ENCODE measurements around the gene TMEM235. TPM values are rescaled to one million over a fixed set of nuclear protein-coding genes. Genes with fewer than 3 reads are reported as not detected.

The TMEM235 gene
- total RNA-seq, 3 donors from 2014 or later, result not detected

DNA sequence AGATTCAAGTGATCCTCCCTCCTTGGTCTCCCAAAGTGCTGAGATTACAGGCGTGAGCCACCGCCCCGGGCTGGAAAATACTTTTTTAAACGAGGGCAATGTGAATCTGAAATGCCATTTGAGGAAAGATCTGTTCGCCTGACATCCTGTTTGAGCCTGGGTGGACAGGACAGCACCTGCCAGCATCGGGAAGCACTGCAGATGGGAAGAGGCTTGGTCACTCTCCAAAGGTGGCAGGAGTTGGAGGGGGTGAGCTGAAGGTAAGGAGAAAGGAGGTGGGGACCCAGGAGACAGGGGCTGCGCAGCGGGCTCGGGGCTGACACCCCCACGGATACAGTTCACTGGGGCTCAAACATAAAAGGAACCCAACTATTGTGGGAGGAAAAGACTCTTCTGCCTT lies 21.3 kb upstream of the TMEM235 start:
- Histone ChIP-seq H3K4me1 (ENCODE audit: low read depth) (peaks cover 9% of the 10 kb centered on the region), H3K9me3 (no peaks in the 10 kb centered on the region), H3K4me3 (no peak overlapping the region), H3K36me3 (ENCODE audit: low read depth) (no peaks in the 10 kb centered on the region)
- DNase-seq (no peak), ATAC-seq (no peak)
- TF ChIP-seq, protein P1, sequence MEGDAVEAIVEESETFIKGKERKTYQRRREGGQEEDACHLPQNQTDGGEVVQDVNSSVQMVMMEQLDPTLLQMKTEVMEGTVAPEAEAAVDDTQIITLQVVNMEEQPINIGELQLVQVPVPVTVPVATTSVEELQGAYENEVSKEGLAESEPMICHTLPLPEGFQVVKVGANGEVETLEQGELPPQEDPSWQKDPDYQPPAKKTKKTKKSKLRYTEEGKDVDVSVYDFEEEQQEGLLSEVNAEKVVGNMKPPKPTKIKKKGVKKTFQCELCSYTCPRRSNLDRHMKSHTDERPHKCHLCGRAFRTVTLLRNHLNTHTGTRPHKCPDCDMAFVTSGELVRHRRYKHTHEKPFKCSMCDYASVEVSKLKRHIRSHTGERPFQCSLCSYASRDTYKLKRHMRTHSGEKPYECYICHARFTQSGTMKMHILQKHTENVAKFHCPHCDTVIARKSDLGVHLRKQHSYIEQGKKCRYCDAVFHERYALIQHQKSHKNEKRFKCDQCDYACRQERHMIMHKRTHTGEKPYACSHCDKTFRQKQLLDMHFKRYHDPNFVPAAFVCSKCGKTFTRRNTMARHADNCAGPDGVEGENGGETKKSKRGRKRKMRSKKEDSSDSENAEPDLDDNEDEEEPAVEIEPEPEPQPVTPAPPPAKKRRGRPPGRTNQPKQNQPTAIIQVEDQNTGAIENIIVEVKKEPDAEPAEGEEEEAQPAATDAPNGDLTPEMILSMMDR (IDR thresholded peaks at IDR 0.05), result no peak
- intact Hi-C loops (cut with DNase I, micrococcal nuclease), result no loop called here

DNA sequence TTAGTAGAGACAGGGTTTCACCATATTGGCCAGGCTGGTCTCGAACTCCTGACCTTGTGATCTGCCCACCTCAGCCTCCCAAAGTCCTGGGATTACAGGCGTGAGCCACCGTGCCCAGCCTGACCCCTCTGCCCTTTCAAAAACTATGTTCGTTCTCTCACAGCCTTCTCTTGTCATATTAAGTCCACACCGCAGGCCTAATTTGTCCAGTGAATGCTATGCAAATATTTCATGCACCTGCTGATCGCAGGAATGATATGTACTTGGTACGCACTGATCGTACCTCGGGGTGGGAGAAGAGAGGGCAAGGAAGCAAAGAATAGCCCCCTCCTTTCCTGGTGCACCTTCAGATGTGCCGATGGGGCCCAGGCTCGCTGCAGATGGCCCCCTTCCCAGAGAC lies 20.4 kb upstream of the TMEM235 start:
- Histone ChIP-seq H3K4me3 (no peak overlapping the region), H3K4me1 (ENCODE audit: low read depth) (peaks cover 9% of the 10 kb centered on the region), H3K9me3 (no peaks in the 10 kb centered on the region), H3K36me3 (ENCODE audit: low read depth) (no peaks in the 10 kb centered on the region)
- DNase-seq (no peak), ATAC-seq (no peak)
- intact Hi-C loops (cut with DNase I, micrococcal nuclease), result no loop called here
- TF ChIP-seq, protein P1 (IDR thresholded peaks at IDR 0.05), result no peak

DNA sequence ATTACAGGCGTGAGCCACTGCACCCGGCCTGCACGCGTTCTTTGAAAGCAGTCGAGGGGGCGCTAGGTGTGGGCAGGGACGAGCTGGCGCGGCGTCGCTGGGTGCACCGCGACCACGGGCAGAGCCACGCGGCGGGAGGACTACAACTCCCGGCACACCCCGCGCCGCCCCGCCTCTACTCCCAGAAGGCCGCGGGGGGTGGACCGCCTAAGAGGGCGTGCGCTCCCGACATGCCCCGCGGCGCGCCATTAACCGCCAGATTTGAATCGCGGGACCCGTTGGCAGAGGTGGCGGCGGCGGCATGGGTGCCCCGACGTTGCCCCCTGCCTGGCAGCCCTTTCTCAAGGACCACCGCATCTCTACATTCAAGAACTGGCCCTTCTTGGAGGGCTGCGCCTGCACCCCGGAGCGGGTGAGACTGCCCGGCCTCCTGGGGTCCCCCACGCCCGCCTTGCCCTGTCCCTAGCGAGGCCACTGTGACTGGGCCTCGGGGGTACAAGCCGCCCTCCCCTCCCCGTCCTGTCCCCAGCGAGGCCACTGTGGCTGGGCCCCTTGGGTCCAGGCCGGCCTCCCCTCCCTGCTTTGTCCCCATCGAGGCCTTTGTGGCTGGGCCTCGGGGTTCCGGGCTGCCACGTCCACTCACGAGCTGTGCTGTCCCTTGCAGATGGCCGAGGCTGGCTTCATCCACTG lies 17.3 kb upstream of the TMEM235 start, which contains the start of gene BIRC5:
Gene BIRC5 (plus strand): TSS at position 238 of the 690 bp plus-strand sequence. CDS start 64 bp downstream, at position 302.
- H3K9me3 ChIP-seq, result no peaks in the 10 kb centered on the region
- ATAC-seq, result peak; percentile 100
- TF ChIP-seq, protein P1 (IDR thresholded peaks at IDR 0.05), result no peak
- peak; percentile 92 to 95 (median 93) for DNase-seq
- peaks cover 9% of the 10 kb centered on the region for H3K4me1 ChIP-seq (ENCODE audit: low read depth)
- peak within 1 kb of the TSS; percentile 7 for H3K4me3 ChIP-seq
- H3K36me3 ChIP-seq (ENCODE audit: low read depth), result no peaks in the 10 kb centered on the region
- intact Hi-C loops (cut with DNase I, micrococcal nuclease), result no loop called here

DNA sequence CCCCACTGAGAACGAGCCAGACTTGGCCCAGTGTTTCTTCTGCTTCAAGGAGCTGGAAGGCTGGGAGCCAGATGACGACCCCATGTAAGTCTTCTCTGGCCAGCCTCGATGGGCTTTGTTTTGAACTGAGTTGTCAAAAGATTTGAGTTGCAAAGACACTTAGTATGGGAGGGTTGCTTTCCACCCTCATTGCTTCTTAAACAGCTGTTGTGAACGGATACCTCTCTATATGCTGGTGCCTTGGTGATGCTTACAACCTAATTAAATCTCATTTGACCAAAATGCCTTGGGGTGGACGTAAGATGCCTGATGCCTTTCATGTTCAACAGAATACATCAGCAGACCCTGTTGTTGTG lies 16.7 kb upstream of the TMEM235 start:
- ATAC-seq (no peak), DNase-seq (no peak)
- Histone ChIP-seq H3K4me3 (no peak overlapping the region), H3K36me3 (ENCODE audit: low read depth) (no peaks in the 10 kb centered on the region), H3K9me3 (no peaks in the 10 kb centered on the region), H3K4me1 (ENCODE audit: low read depth) (peaks cover 9% of the 10 kb centered on the region)
- TF ChIP-seq, protein P1 (IDR thresholded peaks at IDR 0.05), result no peak
- intact Hi-C loops (cut with DNase I, micrococcal nuclease), result no loop called here

DNA sequence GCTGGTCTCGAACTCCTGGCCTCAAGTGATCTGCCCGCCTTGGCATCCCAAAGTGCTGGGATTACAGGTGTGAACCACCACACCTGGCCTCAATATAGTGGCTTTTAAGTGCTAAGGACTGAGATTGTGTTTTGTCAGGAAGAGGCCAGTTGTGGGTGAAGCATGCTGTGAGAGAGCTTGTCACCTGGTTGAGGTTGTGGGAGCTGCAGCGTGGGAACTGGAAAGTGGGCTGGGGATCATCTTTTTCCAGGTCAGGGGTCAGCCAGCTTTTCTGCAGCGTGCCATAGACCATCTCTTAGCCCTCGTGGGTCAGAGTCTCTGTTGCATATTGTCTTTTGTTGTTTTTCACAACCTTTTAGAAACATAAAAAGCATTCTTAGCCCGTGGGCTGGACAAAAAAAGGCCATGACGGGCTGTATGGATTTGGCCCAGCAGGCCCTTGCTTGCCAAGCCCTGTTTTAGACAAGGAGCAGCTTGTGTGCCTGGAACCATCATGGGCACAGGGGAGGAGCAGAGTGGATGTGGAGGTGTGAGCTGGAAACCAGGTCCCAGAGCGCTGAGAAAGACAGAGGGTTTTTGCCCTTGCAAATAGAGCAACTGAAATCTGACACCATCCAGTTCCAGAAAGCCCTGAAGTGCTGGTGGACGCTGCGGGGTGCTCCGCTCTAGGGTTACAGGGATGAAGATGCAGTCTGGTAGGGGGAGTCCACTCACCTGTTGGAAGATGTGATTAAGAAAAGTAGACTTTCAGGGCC lies 11.9 kb upstream of the TMEM235 start:
- intact Hi-C loops (cut with DNase I, micrococcal nuclease), result no loop called here
- TF ChIP-seq, protein P1 (IDR thresholded peaks at IDR 0.05), result no peak
- Histone ChIP-seq H3K4me1 (ENCODE audit: low read depth) (peaks cover 4% of the 10 kb centered on the region), H3K36me3 (ENCODE audit: low read depth) (no peaks in the 10 kb centered on the region), H3K4me3 (no peak overlapping the region), H3K9me3 (no peaks in the 10 kb centered on the region)
- no peak for ATAC-seq
- no peak for DNase-seq

Measured in mucosa of descending colon (tissue), 3 donors.